Mucosa of rectum (tissue), 2 donors: Measurements from ENCODE around the gene PHLDB2.

Experiments used
- H3K27ac ChIP-seq, 2 donors: one replicate each; pipeline ENCODE4 v1.7.0; 2013; ENCODE audit warnings: inconsistent platforms in 2 of 2, low read depth in 2 of 2, low read length in 2 of 2
- H3K27me3 ChIP-seq, 2 donors: one replicate each; pipeline ENCODE4 v1.7.0; 2013; ENCODE audit warnings: low read length in 2 of 2; ENCODE audit not compliant: control insufficient read depth in 2 of 2, insufficient read depth in 2 of 2
- H3K36me3 ChIP-seq, 2 donors: one replicate each; pipeline ENCODE4 v1.7.0; 2013; ENCODE audit warnings: low read length in 2 of 2; ENCODE audit not compliant: control insufficient read depth in 2 of 2, insufficient read depth in 2 of 2
- H3K4me1 ChIP-seq, 2 donors: one replicate each; pipeline ENCODE4 v1.7.0; 2013; ENCODE audit warnings: low read length in 2 of 2, mild to moderate bottlenecking in 1 of 2; ENCODE audit not compliant: control insufficient read depth in 2 of 2, insufficient read depth in 2 of 2
- H3K4me3 ChIP-seq, 2 donors: one replicate each; pipeline ENCODE4 v1.7.0; 2013; ENCODE audit warnings: low read length in 2 of 2
- H3K9ac ChIP-seq, 2 donors: one replicate each; pipeline ENCODE4 v1.7.0; 2013; ENCODE audit warnings: low read length in 2 of 2, low read depth in 1 of 2, mild to moderate bottlenecking in 1 of 2
- H3K9me3 ChIP-seq, 2 donors: one replicate each; pipeline ENCODE4 v1.7.0; 2013; ENCODE audit warnings: low read length in 2 of 2; ENCODE audit not compliant: control insufficient read depth in 2 of 2
- donor health status: healthy.
- donor health status: Normal muscosa, but diverticular disease.

PHLDB2 gene

GRCh38 chr3:111822804-111823203, 36.3 kb upstream of the PHLDB2 start:
- H3K4me1 ChIP-seq, result no peaks in the 10 kb centered on the region
- H3K27me3 ChIP-seq, result no peaks in the 10 kb centered on the region
- no peaks in the 10 kb centered on the region for H3K9me3 ChIP-seq
- H3K27ac ChIP-seq, result no peak overlapping the region
- H3K9ac ChIP-seq, result no peak overlapping the region
- no peaks in the 10 kb centered on the region for H3K36me3 ChIP-seq
- no peak overlapping the region for H3K4me3 ChIP-seq

DNA sequence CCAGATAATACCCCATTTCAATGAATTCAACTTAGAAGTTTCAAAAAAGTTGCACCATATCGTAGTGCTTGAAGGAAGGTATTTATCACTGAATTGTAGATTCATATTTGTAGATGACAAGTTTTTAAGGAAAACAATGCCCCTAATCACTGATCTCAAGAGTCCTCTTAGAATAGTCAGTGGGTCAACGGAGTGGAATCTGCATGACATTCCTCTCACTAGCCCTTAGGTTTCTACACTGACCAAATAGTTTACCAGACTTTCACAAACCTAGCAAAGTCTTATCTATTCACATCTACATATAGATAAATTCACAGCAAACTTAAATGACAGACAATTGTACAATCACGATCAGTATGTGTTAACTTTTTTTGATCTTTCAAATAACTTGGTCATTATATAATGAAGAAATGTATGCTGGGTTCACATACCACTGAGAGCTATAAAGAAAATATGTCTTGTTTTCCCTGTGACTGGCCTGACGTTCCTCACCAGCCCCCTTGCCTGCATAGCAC, 35.7 kb upstream of the PHLDB2 start:
- Histone ChIP-seq H3K9me3 (no peaks in the 10 kb centered on the region), H3K4me3 (no peak overlapping the region), H3K27me3 (no peaks in the 10 kb centered on the region), H3K9ac (no peak overlapping the region), H3K4me1 (no peaks in the 10 kb centered on the region), H3K36me3 (no peaks in the 10 kb centered on the region), H3K27ac (no peak overlapping the region)

- H3K4me3 ChIP-seq, result no peak overlapping the region
- no peak overlapping the region for H3K9ac ChIP-seq
- no peaks in the 10 kb centered on the region for H3K36me3 ChIP-seq
- H3K9me3 ChIP-seq, result no peaks in the 10 kb centered on the region
- H3K27ac ChIP-seq, result no peak overlapping the region
- H3K4me1 ChIP-seq, result no peaks in the 10 kb centered on the region
- no peaks in the 10 kb centered on the region for H3K27me3 ChIP-seq
Measured at GRCh38 chr3:111824351-111824750, 34.7 kb upstream of the PHLDB2 start.

- H3K4me3 ChIP-seq, result no peak overlapping the region
- H3K27me3 ChIP-seq, result no peaks in the 10 kb centered on the region
- H3K4me1 ChIP-seq, result no peaks in the 10 kb centered on the region
- no peaks in the 10 kb centered on the region for H3K36me3 ChIP-seq
- no peaks in the 10 kb centered on the region for H3K9me3 ChIP-seq
- no peak overlapping the region for H3K27ac ChIP-seq
- no peak overlapping the region for H3K9ac ChIP-seq
Measured at GRCh38 chr3:111827871-111828270, 31.2 kb upstream of the PHLDB2 start.

DNA sequence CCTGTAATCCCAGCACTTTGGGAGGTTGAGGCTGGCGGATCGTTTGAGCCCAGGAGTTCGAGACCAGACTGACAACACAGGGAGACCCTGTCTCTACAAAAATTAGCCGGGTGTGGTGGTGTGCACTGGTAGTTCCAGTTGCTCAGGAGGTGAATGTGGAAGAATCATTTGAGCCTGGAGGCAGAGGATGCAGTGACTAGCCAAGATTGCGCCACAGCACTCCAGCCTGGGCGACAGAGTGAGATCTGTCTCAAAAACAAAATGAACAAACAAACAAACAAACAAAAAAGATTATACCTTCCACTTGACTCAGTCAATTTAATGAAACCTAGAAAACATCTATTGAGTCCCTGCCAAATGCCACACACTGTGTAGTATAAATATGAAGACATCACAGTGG, 30.5 kb upstream of the PHLDB2 start:
- Histone ChIP-seq H3K36me3 (no peaks in the 10 kb centered on the region), H3K27ac (no peak overlapping the region), H3K4me1 (no peaks in the 10 kb centered on the region), H3K9ac (no peak overlapping the region), H3K27me3 (no peaks in the 10 kb centered on the region), H3K4me3 (no peak overlapping the region), H3K9me3 (no peaks in the 10 kb centered on the region)

DNA sequence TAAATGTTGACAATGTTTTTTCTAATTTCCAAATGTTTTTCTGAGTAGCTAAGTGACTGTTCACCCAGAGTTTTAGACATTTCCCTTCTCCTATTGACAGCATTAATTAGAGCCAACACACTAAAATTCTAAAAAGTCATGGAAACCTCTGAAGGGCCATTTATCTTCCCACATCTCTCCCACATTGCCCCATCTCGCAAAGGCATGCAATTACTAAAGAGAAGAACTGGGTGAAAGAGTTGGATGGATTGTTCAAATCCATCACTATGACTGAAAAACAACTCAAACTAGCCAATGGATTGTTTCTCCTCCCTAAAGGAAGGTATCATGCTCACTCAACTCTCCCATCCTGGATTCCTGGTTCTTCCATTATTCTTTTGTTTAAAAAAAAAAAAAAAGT, 30.0 kb upstream of the PHLDB2 start:
- H3K4me1 ChIP-seq, result no peaks in the 10 kb centered on the region
- no peaks in the 10 kb centered on the region for H3K27me3 ChIP-seq
- H3K9me3 ChIP-seq, result no peaks in the 10 kb centered on the region
- no peaks in the 10 kb centered on the region for H3K36me3 ChIP-seq
- no peak overlapping the region for H3K27ac ChIP-seq
- H3K4me3 ChIP-seq, result no peak overlapping the region
- no peak overlapping the region for H3K9ac ChIP-seq

- Histone ChIP-seq H3K9me3 (no peaks in the 10 kb centered on the region), H3K27ac (no peak overlapping the region), H3K36me3 (no peaks in the 10 kb centered on the region), H3K4me1 (no peaks in the 10 kb centered on the region), H3K9ac (no peak overlapping the region), H3K4me3 (no peak overlapping the region), H3K27me3 (no peaks in the 10 kb centered on the region)
Measured at GRCh38 chr3:111831840-111832239, 27.2 kb upstream of the PHLDB2 start.

DNA sequence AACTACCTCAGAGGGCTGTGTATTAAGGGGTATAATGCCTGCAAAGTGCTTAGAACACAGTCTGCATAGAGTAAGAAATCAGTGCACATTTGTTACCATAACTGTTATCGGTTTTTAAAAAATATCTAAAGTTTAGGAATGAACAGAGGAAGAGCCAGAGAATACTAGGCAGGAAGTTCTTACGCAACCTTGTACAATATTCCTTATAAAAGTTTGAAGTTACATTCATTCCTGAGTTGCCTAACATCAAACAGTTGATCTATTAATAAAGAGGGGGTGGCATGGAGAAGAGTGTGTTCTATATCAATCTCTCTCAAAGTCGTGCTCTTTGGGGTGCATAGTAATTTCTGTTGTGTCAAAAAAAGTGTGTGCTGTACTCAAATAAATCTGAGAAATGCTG, 22.0 kb upstream of the PHLDB2 start:
- Histone ChIP-seq H3K9me3 (no peaks in the 10 kb centered on the region), H3K4me3 (no peak overlapping the region), H3K9ac (no peak overlapping the region), H3K4me1 (no peaks in the 10 kb centered on the region), H3K36me3 (no peaks in the 10 kb centered on the region), H3K27me3 (no peaks in the 10 kb centered on the region), H3K27ac (no peak overlapping the region)

DNA sequence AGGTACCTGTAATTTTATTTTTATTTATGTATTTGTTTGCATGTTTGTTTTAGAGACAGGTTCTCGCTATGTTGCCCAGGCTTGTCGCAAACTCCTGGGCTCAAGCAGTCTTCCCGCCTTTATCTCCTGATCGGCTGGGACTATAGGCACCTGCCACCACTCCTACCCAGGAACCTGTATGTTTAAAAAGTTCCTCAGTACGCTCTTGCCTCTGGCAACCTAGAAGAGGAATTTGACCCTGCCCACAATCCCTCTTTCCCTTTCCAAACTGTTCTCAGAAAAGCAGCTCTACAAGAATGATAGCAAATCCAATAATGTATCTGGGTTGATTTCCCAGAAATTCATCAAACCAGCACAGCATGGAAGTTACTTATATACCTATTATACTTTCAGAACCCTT, 20.9 kb upstream of the PHLDB2 start:
- Histone ChIP-seq H3K27ac (no peak overlapping the region), H3K4me3 (no peak overlapping the region), H3K9me3 (no peaks in the 10 kb centered on the region), H3K4me1 (no peaks in the 10 kb centered on the region), H3K27me3 (no peaks in the 10 kb centered on the region), H3K9ac (no peak overlapping the region), H3K36me3 (no peaks in the 10 kb centered on the region)

GRCh38 chr3:111846039-111846438, 13.0 kb upstream of the PHLDB2 start:
- no peaks in the 10 kb centered on the region for H3K4me1 ChIP-seq
- no peak overlapping the region for H3K27ac ChIP-seq
- H3K9ac ChIP-seq, result no peak overlapping the region
- H3K9me3 ChIP-seq, result no peaks in the 10 kb centered on the region
- H3K4me3 ChIP-seq, result no peak overlapping the region
- no peaks in the 10 kb centered on the region for H3K36me3 ChIP-seq
- H3K27me3 ChIP-seq, result no peaks in the 10 kb centered on the region

DNA sequence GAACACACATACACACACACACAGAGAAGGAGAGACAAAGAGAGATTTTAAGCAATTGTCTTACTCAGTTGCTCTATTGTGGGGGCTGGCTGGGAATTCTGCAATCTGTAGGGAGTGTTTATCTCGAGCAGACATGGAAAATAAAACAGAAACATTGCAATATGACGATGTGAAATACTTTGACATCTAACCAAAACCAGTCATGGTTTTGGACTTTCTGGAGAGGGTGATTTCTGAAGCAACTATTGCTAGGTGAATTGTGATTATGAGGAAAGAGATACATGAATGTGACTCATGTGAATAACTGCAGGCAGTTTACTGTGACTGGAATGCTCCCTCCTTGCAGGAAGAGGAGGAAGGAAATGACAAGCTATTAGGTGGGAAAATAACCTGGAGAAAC, 12.3 kb upstream of the PHLDB2 start:
- Histone ChIP-seq H3K4me3 (no peak overlapping the region), H3K4me1 (no peaks in the 10 kb centered on the region), H3K36me3 (no peaks in the 10 kb centered on the region), H3K27ac (no peak overlapping the region), H3K27me3 (no peaks in the 10 kb centered on the region), H3K9ac (no peak overlapping the region), H3K9me3 (no peaks in the 10 kb centered on the region)
